ENCODE results near the gene RFLNA.

GRCh38 chr12:124294780-124295341 lies at the start of gene RFLNA:
- TF ChIP-seq CTCF (IDR thresholded peaks at IDR 0.05) (no peak), EP300 (IDR thresholded peaks at IDR 0.05) (no peak)
